HepG2 (cell line): Measurements from ENCODE around the gene CR1. TPM values are rescaled to one million over a fixed set of nuclear protein-coding genes. Genes with fewer than 3 reads are reported as not detected.

ENCODE experiments used
- ATAC-seq: fragments of 200-7000 bp; cut with Tn5 transposase; 3 replicates; pipeline ENCODE4 v1.9.1; 2020; ENCODE audit warnings: mild to moderate bottlenecking, moderate library complexity
- BruUV-seq: library from RNA; stranded (reverse); fragments of 400-500 nt; replicated peaks from 2 replicates; lab custom pipeline; 2021; lab: Mats Ljungman, UMichigan
- CTCF ChIA-PET: fragments of 300-600 bp; formaldehyde crosslinking; extraction: SDS; loops from one replicate; lab custom pipeline; 2021; ENCODE audit warnings: low total read pairs, inconsistent platforms, low intra/inter-chr PET ratio; lab: Yijun Ruan, JAX
- POLR2A ChIA-PET: fragments of 350-600 bp; sonication (Branson Sonifier 250); formaldehyde crosslinking; loops from one replicate; lab custom pipeline; 2020; ENCODE audit warnings: antibody characterized with exemption, inconsistent platforms; lab: Yijun Ruan, JAX
- DNase-seq: peaks from one replicate; pipeline ENCODE4 v3.0.0-alpha.2; 2015; ENCODE audit warnings: low spot score
- FAIRE-seq: peaks from 3 replicates; lab custom pipeline; 2011; peaks lifted over from hg19 to GRCh38; lab: Jason Lieb, UNC
- H2AFZ ChIP-seq: one replicate; pipeline ENCODE4 v1.6.1; 2011; ENCODE audit warnings: low read length, inconsistent platforms
- H3K27ac ChIP-seq: fragments of 300-600 bp; 3 replicates; pipeline ENCODE4 v1.8.0; 2011; ENCODE audit warnings: mixed run types, mild to moderate bottlenecking, mixed read lengths, low read length, inconsistent platforms; ENCODE audit not compliant: insufficient read depth; ENCODE audit errors: extremely low read length
- H3K27me3 ChIP-seq, 2 experiments: fragments of 200-600 bp in 1 of 2; 2 replicates in 1 of 2; 3 replicates in 1 of 2; pipeline versions ENCODE4 v1.6.0 to v1.8.0; 2011; ENCODE audit warnings: low read length in 2 of 2, mild to moderate bottlenecking in 2 of 2, moderate library complexity in 2 of 2, inconsistent platforms in 1 of 2; ENCODE audit not compliant: insufficient read depth in 2 of 2, control insufficient read depth in 1 of 2
- H3K36me3 ChIP-seq, 2 experiments: fragments of 200-600 bp in 1 of 2; replicated peaks in 1 of 2; 2 replicates in 1 of 2; 3 replicates in 1 of 2; pipeline versions ENCODE4 v1.5.1 to v1.8.0; 2011; ENCODE audit warnings: low read length in 2 of 2, inconsistent platforms in 1 of 2; ENCODE audit not compliant: insufficient read depth in 2 of 2, control insufficient read depth in 1 of 2
- H3K4me1 ChIP-seq: 2 replicates; pipeline ENCODE4 v1.5.1; 2012; ENCODE audit warnings: low read length, inconsistent platforms; ENCODE audit not compliant: insufficient read depth
- H3K4me2 ChIP-seq: 2 replicates; pipeline ENCODE4 v1.6.0; 2011; ENCODE audit warnings: low read depth, low read length, inconsistent platforms
- H3K4me3 ChIP-seq, 3 experiments: fragments of 200-600 bp in 1 of 3; sonication (generic), shearing (Covaris generic) in 1 of 3; replicated peaks in 1 of 3; 2 replicates each; pipeline ENCODE4 v1.5.1; 2011 to 2016; ENCODE audit warnings: low read length in 3 of 3, inconsistent platforms in 2 of 3, low read depth in 2 of 3, mild to moderate bottlenecking in 2 of 3, control low read depth in 1 of 3, mixed read lengths in 1 of 3; ENCODE audit not compliant: insufficient read depth in 1 of 3
- H3K79me2 ChIP-seq: one replicate; pipeline ENCODE4 v1.6.1; 2011; ENCODE audit warnings: low read length, inconsistent platforms; ENCODE audit not compliant: insufficient read depth
- H3K9ac ChIP-seq: 2 replicates; pipeline ENCODE4 v1.6.0; 2011; ENCODE audit warnings: mild to moderate bottlenecking, low read depth, low read length, inconsistent platforms; ENCODE audit not compliant: insufficient read depth
- H3K9me3 ChIP-seq: 2 replicates; pipeline ENCODE4 v1.5.1; 2012; ENCODE audit warnings: mild to moderate bottlenecking, low read length
- H4K20me1 ChIP-seq: 2 replicates; pipeline ENCODE4 v1.6.0; 2011; ENCODE audit warnings: inconsistent platforms, mild to moderate bottlenecking, low read length, moderate library complexity; ENCODE audit not compliant: insufficient read depth
- ERF ChIP-seq: IDR thresholded peaks from 2 replicates; pipeline ENCODE4 v1.6.1; 2018; ENCODE audit warnings: missing biosample characterization, missing genetic modification reagents
- NR2C2 ChIP-seq: sonication (generic); formaldehyde crosslinking; IDR thresholded peaks from 2 replicates; pipeline ENCODE4 v1.4.0; 2020; ENCODE audit warnings: missing genetic modification reagents, mild to moderate bottlenecking, moderate library complexity, borderline replicate concordance
- ZFP37 ChIP-seq: sonication (generic); formaldehyde crosslinking; IDR thresholded peaks from 2 replicates; pipeline ENCODE4 v1.4.0; 2020; ENCODE audit warnings: missing genetic modification reagents, borderline replicate concordance
- ZNF431 ChIP-seq: sonication (generic); formaldehyde crosslinking; IDR thresholded peaks from 2 replicates; pipeline ENCODE4 v1.9.0; 2022; ENCODE audit warnings: missing genetic modification reagents, low read depth, mild to moderate bottlenecking, borderline replicate concordance
- WGBS: methylation state at CpG from one replicate; pipeline ENCODE4 v1.1.6; 2017; ENCODE audit warnings: low lambda C conversion rate; 5-methylcytosine and 5-hydroxymethylcytosine counted together
- in situ Hi-C: cut with HindIII; loops from 2 replicates; pipeline ENCODE4 v1.10.0; 2017; ENCODE audit warnings: low pct_unique_long_range_greater_than_20kb; ENCODE audit not compliant: extremely low pct_ligation_motif_present
- intact Hi-C: fragments of 100-400 bp; cut with micrococcal nuclease; formaldehyde crosslinking; loops from one replicate; pipeline ENCODE4 v1.10.0; 2022; ENCODE audit not compliant: unreplicated experiment
- polyA plus RNA-seq, 8 experiments: library from polyadenylated mRNA; depleted of rRNA in 3 of 8; stranded (reverse) in 7 of 8; unstranded in 1 of 8; fragments of >200 nt; fragmentation: Illumina TruSeq in 4 of 8; extraction: Trizol in 4 of 8; gene quantifications; 2 replicates each; pipeline versions ENCODE4 v1.2.1 to v1.2.3, GENCODE V29; 2011 to 2016; ENCODE audit warnings: low read depth in 4 of 8, missing spikeins in 1 of 8, mixed read lengths in 1 of 8; ENCODE audit not compliant: insufficient read depth in 1 of 8
- total RNA-seq, 5 experiments: library from RNA; depleted of rRNA; stranded (reverse); fragments of >200 nt; fragmentation: Illumina TruSeq; extraction: Trizol; gene quantifications; 2 replicates each; pipeline ENCODE4 v1.2.3, GENCODE V29; 2016; ENCODE audit warnings: low read depth in 1 of 5
- TF ChIP-seq, protein P1 (sequence below): sonication (generic); formaldehyde crosslinking; IDR thresholded peaks from 2 replicates; pipeline ENCODE4 v1.5.1; 2020; ENCODE audit warnings: mild to moderate bottlenecking, missing genetic modification reagents, moderate library complexity
- TF ChIP-seq, protein P2 (sequence below): sonication (generic); formaldehyde crosslinking; IDR thresholded peaks from 2 replicates; pipeline ENCODE4 v1.5.1; 2020; ENCODE audit warnings: missing genetic modification reagents, mild to moderate bottlenecking, borderline replicate concordance
- TF ChIP-seq, protein P3 (sequence below): fragments of 450-650 bp; IDR thresholded peaks from 2 replicates; pipeline ENCODE4 v1.6.1; 2016

Gene CR1
- total and polyA plus RNA-seq, 2 of the 13 experiments (the other 11 are each of a cell fraction or from before 2014, with no cell fraction given), result not detected

DNA sequence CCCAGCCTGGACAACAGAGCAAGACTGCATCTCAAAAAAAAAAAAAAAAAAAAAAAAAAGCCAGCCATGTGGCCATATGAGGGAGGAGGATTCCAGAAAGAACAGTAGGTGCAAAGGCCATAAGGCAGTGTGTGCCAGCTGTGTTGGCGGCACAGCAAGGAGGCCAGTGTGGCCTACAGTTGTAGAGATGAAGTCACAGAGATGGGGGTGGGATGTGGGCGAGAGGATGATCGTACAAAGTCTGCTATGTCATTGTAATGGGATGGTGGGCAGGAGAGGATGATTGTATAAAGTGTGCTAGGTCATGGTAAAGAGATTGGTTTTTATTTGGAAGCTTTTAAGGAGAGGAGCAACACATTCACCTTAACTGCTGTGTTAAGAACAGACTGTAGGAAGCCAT lies 9.8 kb upstream of the CR1 start:
- H3K79me2 ChIP-seq, result no peaks in the 10 kb centered on the region
- DNase-seq (no peak), ATAC-seq (no peak), FAIRE-seq (no peak)
- ChIA-PET POLR2A (no interaction called here), CTCF (no interaction called here)
- no peaks in the 10 kb centered on the region for H3K4me1 ChIP-seq
- no peak overlapping the region for H3K4me3 ChIP-seq
- TF ChIP-seq ERF (CRISPR knock-in tag) (no peak), ZFP37 (CRISPR knock-in tag) (no peak), ZNF431 (CRISPR knock-in tag) (no peak), NR2C2 (CRISPR knock-in tag) (no peak)
- TF ChIP-seq, protein P1, sequence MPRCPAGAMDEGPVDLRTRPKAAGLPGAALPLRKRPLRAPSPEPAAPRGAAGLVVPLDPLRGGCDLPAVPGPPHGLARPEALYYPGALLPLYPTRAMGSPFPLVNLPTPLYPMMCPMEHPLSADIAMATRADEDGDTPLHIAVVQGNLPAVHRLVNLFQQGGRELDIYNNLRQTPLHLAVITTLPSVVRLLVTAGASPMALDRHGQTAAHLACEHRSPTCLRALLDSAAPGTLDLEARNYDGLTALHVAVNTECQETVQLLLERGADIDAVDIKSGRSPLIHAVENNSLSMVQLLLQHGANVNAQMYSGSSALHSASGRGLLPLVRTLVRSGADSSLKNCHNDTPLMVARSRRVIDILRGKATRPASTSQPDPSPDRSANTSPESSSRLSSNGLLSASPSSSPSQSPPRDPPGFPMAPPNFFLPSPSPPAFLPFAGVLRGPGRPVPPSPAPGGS (CRISPR knock-in tag), result no peak
- TF ChIP-seq, protein P2, sequence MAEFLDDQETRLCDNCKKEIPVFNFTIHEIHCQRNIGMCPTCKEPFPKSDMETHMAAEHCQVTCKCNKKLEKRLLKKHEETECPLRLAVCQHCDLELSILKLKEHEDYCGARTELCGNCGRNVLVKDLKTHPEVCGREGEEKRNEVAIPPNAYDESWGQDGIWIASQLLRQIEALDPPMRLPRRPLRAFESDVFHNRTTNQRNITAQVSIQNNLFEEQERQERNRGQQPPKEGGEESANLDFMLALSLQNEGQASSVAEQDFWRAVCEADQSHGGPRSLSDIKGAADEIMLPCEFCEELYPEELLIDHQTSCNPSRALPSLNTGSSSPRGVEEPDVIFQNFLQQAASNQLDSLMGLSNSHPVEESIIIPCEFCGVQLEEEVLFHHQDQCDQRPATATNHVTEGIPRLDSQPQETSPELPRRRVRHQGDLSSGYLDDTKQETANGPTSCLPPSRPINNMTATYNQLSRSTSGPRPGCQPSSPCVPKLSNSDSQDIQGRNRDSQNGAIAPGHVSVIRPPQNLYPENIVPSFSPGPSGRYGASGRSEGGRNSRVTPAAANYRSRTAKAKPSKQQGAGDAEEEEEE (CRISPR knock-in tag), result no peak
- TF ChIP-seq, protein P3, sequence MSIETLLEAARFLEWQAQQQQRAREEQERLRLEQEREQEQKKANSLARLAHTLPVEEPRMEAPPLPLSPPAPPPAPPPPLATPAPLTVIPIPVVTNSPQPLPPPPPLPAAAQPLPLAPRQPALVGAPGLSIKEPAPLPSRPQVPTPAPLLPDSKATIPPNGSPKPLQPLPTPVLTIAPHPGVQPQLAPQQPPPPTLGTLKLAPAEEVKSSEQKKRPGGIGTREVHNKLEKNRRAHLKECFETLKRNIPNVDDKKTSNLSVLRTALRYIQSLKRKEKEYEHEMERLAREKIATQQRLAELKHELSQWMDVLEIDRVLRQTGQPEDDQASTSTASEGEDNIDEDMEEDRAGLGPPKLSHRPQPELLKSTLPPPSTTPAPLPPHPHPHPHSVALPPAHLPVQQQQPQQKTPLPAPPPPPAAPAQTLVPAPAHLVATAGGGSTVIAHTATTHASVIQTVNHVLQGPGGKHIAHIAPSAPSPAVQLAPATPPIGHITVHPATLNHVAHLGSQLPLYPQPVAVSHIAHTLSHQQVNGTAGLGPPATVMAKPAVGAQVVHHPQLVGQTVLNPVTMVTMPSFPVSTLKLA, result no peak
- WGBS, result 31% methylated on average over 3 of the region's 3 CpGs
- H3K9ac ChIP-seq, result no peak overlapping the region
- H3K27ac ChIP-seq, result no peak overlapping the region
- H3K36me3 ChIP-seq, result no peaks in the 10 kb centered on the region
- no peaks in the 10 kb centered on the region; a peak in 1 of 5 replicates for H3K27me3 ChIP-seq
- H4K20me1 ChIP-seq, result no peaks in the 10 kb centered on the region
- BruUV-seq, result no TSS peak
- in situ Hi-C loops, result no loop called here
- H2AFZ ChIP-seq, result no peak overlapping the region
- no peaks in the 10 kb centered on the region for H3K9me3 ChIP-seq
- H3K4me2 ChIP-seq, result no peak overlapping the region
- intact Hi-C loops, result no loop called here
